ENCODE results near the gene SST.

SST gene

DNA sequence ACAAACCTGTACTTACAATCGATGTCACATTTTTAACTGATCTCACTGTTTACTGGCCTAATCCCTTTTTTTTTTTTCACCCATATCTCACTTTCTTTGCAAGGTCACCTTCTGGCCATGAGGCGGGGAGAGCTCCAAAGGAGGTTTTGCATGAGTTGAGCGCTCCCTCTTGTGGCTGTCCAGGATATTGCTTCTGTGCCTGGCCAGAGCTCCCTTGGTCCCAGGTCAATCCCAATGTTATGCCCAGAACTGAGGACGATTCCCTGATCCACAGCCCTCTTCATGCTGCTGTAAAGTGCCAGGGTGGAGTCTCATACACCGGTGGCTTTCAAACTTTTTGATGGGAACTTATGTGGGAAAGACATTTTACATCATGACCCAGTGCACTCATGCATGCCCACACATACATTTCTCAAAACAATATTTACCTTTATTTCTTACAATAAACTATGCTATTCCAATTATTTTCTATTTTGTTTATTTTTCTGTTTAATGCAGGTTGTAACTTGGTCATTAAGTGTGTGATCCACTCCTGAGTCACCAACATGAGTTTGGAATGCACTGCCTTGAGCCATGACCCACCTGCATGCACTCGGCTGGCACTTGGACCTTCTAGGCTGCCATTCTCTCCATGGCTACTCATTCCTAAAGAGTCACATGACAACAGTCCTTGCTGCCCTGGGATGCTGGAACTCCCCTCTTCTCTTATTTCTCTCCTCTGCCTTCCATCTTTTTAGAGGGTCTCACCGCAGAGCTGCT is 9.6 kb upstream of the SST start:
- DNase-seq, result peak; percentile 81
- no peaks in the 10 kb centered on the region for H3K27me3 ChIP-seq (replicated peaks; ENCODE audit: insufficient read depth, low read length)
- TF ChIP-seq EZH2 (optimal IDR thresholded peaks at IDR 0.05; ENCODE audit: low read depth, low read length) (no peak), EZH2phosphoT487 (IDR thresholded peaks at IDR 0.05; ENCODE audit: low read length) (no peak)
- TF ChIP-seq, protein P1, sequence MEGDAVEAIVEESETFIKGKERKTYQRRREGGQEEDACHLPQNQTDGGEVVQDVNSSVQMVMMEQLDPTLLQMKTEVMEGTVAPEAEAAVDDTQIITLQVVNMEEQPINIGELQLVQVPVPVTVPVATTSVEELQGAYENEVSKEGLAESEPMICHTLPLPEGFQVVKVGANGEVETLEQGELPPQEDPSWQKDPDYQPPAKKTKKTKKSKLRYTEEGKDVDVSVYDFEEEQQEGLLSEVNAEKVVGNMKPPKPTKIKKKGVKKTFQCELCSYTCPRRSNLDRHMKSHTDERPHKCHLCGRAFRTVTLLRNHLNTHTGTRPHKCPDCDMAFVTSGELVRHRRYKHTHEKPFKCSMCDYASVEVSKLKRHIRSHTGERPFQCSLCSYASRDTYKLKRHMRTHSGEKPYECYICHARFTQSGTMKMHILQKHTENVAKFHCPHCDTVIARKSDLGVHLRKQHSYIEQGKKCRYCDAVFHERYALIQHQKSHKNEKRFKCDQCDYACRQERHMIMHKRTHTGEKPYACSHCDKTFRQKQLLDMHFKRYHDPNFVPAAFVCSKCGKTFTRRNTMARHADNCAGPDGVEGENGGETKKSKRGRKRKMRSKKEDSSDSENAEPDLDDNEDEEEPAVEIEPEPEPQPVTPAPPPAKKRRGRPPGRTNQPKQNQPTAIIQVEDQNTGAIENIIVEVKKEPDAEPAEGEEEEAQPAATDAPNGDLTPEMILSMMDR (IDR thresholded peaks at IDR 0.05; ENCODE audit: low read length), result peak; percentile 99

DNA sequence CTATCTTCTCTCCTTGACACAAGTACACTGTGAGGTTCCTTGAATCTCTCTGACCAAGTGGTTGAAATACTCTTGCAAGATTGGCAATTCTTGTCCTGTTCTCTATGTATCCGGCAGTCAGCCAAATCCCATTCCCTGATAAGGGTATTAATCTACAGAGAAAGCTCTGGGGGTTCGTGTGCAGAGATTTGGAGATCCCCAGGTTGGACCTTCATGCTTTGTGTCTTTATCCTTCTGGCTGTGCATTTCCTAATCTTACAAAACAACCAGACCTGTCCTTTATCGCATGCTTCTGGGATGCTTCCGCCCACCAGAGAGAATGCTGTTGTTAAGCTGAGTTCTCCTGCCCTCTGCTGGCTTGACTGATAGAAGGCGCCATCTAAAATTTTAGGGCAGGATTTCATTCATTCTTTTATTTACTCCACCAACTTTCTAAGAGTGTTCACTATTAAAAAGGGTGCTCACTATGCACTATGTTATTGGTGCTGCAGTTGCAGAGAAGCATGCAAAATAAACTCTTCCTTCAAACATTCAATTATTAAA is 8.6 kb upstream of the SST start:
- Histone ChIP-seq H3K9ac (ENCODE audit: low read length) (no peak overlapping the region), H3K4me2 (ENCODE audit: low read depth, low read length) (no peak overlapping the region), H4K20me1 (ENCODE audit: insufficient read depth, low read length) (no peaks in the 10 kb centered on the region), H2AFZ (ENCODE audit: low read length) (no peak overlapping the region), H3K4me3 (ENCODE audit: low read length) (no peak overlapping the region), H3K27me3 (replicated peaks; ENCODE audit: insufficient read depth, low read length) (no peaks in the 10 kb centered on the region), H3K9me3 (replicated peaks; ENCODE audit: insufficient read depth, low read length) (no peaks in the 10 kb centered on the region), H3F3A (ENCODE audit: insufficient read depth, low read length) (no peaks in the 10 kb centered on the region), H3K9me2 (replicated peaks; ENCODE audit: insufficient read depth, low read length) (no peaks in the 10 kb centered on the region), H3K27ac (ENCODE audit: low read length) (no peak overlapping the region), H3K79me2 (ENCODE audit: low read length) (no peaks in the 10 kb centered on the region), H3K36me3 (replicated peaks; ENCODE audit: insufficient read depth, low read length) (no peaks in the 10 kb centered on the region), H3K4me1 (ENCODE audit: low read length) (no peaks in the 10 kb centered on the region; the same call in 1 of the 2 replicates)
- TF ChIP-seq EZH2phosphoT487 (IDR thresholded peaks at IDR 0.05; ENCODE audit: low read length), result no peak
- TF ChIP-seq, protein P1 (IDR thresholded peaks at IDR 0.05; ENCODE audit: low read length), result peak; percentile 86
- peak; percentile 73 for DNase-seq

More for the DNA sequence above, 9.6 kb upstream of the SST start:
- no peaks in the 10 kb centered on the region for H4K20me1 ChIP-seq (ENCODE audit: insufficient read depth, low read length)
- H3K4me3 ChIP-seq (ENCODE audit: low read length), result no peak overlapping the region
- no peaks in the 10 kb centered on the region for H3F3A ChIP-seq (ENCODE audit: insufficient read depth, low read length)
- no peak overlapping the region for H3K4me2 ChIP-seq (ENCODE audit: low read depth, low read length)
- no peaks in the 10 kb centered on the region for H3K9me3 ChIP-seq (replicated peaks; ENCODE audit: insufficient read depth, low read length)
- H3K79me2 ChIP-seq (ENCODE audit: low read length), result no peaks in the 10 kb centered on the region
- no peak overlapping the region for H3K27ac ChIP-seq (ENCODE audit: low read length)
- no peak overlapping the region for H2AFZ ChIP-seq (ENCODE audit: low read length)
- no peaks in the 10 kb centered on the region for H3K9me2 ChIP-seq (replicated peaks; ENCODE audit: insufficient read depth, low read length)
- H3K9ac ChIP-seq (ENCODE audit: low read length), result no peak overlapping the region
- no peaks in the 10 kb centered on the region; the same call in 1 of the 2 replicates for H3K4me1 ChIP-seq (ENCODE audit: low read length)
- no peaks in the 10 kb centered on the region for H3K36me3 ChIP-seq (replicated peaks; ENCODE audit: insufficient read depth, low read length)

- H2AFZ ChIP-seq (ENCODE audit: low read length), result no peak overlapping the region
- H4K20me1 ChIP-seq (ENCODE audit: insufficient read depth, low read length), result no peaks in the 10 kb centered on the region
- H3K4me2 ChIP-seq (ENCODE audit: low read depth, low read length), result no peak overlapping the region
- no peaks in the 10 kb centered on the region for H3K9me3 ChIP-seq (replicated peaks; ENCODE audit: insufficient read depth, low read length)
- TF ChIP-seq EZH2 (optimal IDR thresholded peaks at IDR 0.05; ENCODE audit: low read depth, low read length) (no peak), EZH2phosphoT487 (IDR thresholded peaks at IDR 0.05; ENCODE audit: low read length) (no peak)
- TF ChIP-seq, protein P1 (IDR thresholded peaks at IDR 0.05; ENCODE audit: low read length), result no peak
- H3K27me3 ChIP-seq (replicated peaks; ENCODE audit: insufficient read depth, low read length), result no peaks in the 10 kb centered on the region
- DNase-seq, result no peak
- H3F3A ChIP-seq (ENCODE audit: insufficient read depth, low read length), result no peaks in the 10 kb centered on the region
- no peak overlapping the region for H3K4me3 ChIP-seq (ENCODE audit: low read length)
- H3K9ac ChIP-seq (ENCODE audit: low read length), result no peak overlapping the region
- no peaks in the 10 kb centered on the region for H3K9me2 ChIP-seq (replicated peaks; ENCODE audit: insufficient read depth, low read length)
- no peaks in the 10 kb centered on the region for H3K36me3 ChIP-seq (replicated peaks; ENCODE audit: insufficient read depth, low read length)
- H3K27ac ChIP-seq (ENCODE audit: low read length), result no peak overlapping the region
- H3K4me1 ChIP-seq (ENCODE audit: low read length), result no peaks in the 10 kb centered on the region; the same call in 1 of the 2 replicates
- no peaks in the 10 kb centered on the region for H3K79me2 ChIP-seq (ENCODE audit: low read length)
Observed at GRCh38 chr3:187677604-187678003, 7.4 kb upstream of the SST start.
